ENCODE results near the gene ACOX2. TPM values are rescaled to one million over a fixed set of nuclear protein-coding genes. Genes with fewer than 3 reads are reported as not detected.
"Not testable (repeated sequence)": the region's sequence is repeated elsewhere in the genome, so short reads cannot be mapped to it uniquely, and the experiment has no call there.

The ACOX2 gene
- total RNA-seq, 4 donors from 2014 or later: 18.6 to 43.1 (median 36.1) TPM

- peaks cover 0 to 80% (median 3%) of the 10 kb centered on the region in 3 donors for H3K36me3 ChIP-seq
- no peaks in the 10 kb centered on the region for H3K27me3 ChIP-seq
- TF ChIP-seq CTCF (IDR thresholded peaks at IDR 0.05) (no peak), POLR2A (IDR thresholded peaks at IDR 0.05) (no peak)
- peaks cover 0 to 41% (median 12%) of the 10 kb centered on the region in 4 donors for H3K4me1 ChIP-seq
- no peak for DNase-seq (ENCODE audit: low spot score in 2 of 2)
- no peak overlapping the region for H3K4me3 ChIP-seq
- 94 to 96% methylated on average over 5 to 7 of the region's 7 CpGs for WGBS, 2 donors
- no peak overlapping the region for H3K27ac ChIP-seq
- H3K9me3 ChIP-seq: no peaks in the 10 kb centered on the region
Observed at GRCh38 chr3:58531555-58531954, 5.4 kb downstream of the ACOX2 start.

GRCh38 chr3:58530354-58530865 is 6.6 kb downstream of the ACOX2 start:
- no peak overlapping the region for H3K4me3 ChIP-seq
- TF ChIP-seq EP300 (IDR thresholded peaks at IDR 0.05) (no peak), CTCF (IDR thresholded peaks at IDR 0.05) (no peak), POLR2A (IDR thresholded peaks at IDR 0.05) (no peak)
- 95% methylated on average over 18 of the region's 18 CpGs for WGBS, 2 donors
- DNase-seq (ENCODE audit: low spot score in 2 of 2): no peak
- peaks cover 0 to 91% (median 3%) of the 10 kb centered on the region in 3 donors for H3K36me3 ChIP-seq
- no peaks in the 10 kb centered on the region for H3K9me3 ChIP-seq
- H3K27me3 ChIP-seq: no peaks in the 10 kb centered on the region
- H3K4me1 ChIP-seq: peaks cover 0 to 29% (median 4%) of the 10 kb centered on the region in 4 donors
- no peak overlapping the region for H3K27ac ChIP-seq

- TF ChIP-seq CTCF (IDR thresholded peaks at IDR 0.05) (peak in 1 of 5 experiments; percentile 24), POLR2A (IDR thresholded peaks at IDR 0.05) (no peak), EP300 (IDR thresholded peaks at IDR 0.05) (no peak)
- Histone ChIP-seq H3K27me3 (no peaks in the 10 kb centered on the region), H3K4me3 (no peak overlapping the region), H3K4me1 (peaks cover 0 to 26% (median 4%) of the 10 kb centered on the region in 4 donors), H3K36me3 (peaks cover 0 to 93% (median 3%) of the 10 kb centered on the region in 3 donors), H3K9me3 (no peaks in the 10 kb centered on the region), H3K27ac (no peak overlapping the region)
- WGBS, 2 donors: 50 to 64% methylated on average over 11 to 14 of the region's 15 CpGs
- DNase-seq (ENCODE audit: low spot score in 2 of 2): peak in 1 of 2 donors; percentile 40
Observed at GRCh38 chr3:58529516-58530353, 7.3 kb downstream of the ACOX2 start.

- Histone ChIP-seq H3K9me3 (no peaks in the 10 kb centered on the region), H3K36me3 (peaks cover 0 to 94% (median 3%) of the 10 kb centered on the region in 3 donors), H3K4me1 (peaks cover 0 to 26% (median 4%) of the 10 kb centered on the region in 4 donors), H3K27ac (no peak overlapping the region), H3K27me3 (no peaks in the 10 kb centered on the region), H3K4me3 (no peak overlapping the region)
- no peak for DNase-seq (ENCODE audit: low spot score in 2 of 2)
- no peak for TF ChIP-seq CTCF (IDR thresholded peaks at IDR 0.05)
- TF ChIP-seq EP300 (IDR thresholded peaks at IDR 0.05): no peak
- no peak for TF ChIP-seq POLR2A (IDR thresholded peaks at IDR 0.05)
- 47 to 54% methylated on average over 6 of the region's 6 CpGs for WGBS, 2 donors
Observed at GRCh38 chr3:58528629-58529028, 8.4 kb downstream of the ACOX2 start.

GRCh38 chr3:58527440-58527839 is 9.6 kb downstream of the ACOX2 start:
- WGBS, 2 donors: 89 to 95% methylated on average over 3 of the region's 3 CpGs
- H3K27me3 ChIP-seq; H3K4me3 ChIP-seq; DNase-seq (ENCODE audit: low spot score in 2 of 2); H3K9me3 ChIP-seq; H3K27ac ChIP-seq: not testable (repeated sequence)
- Histone ChIP-seq H3K4me1 (peaks cover 0 to 19% (median 0%) of the 10 kb centered on the region in 4 donors), H3K36me3 (peaks cover 0 to 98% (median 3%) of the 10 kb centered on the region in 3 donors)
